Stimulated activated CD4-positive, alpha-beta T cell treated with anti-CD3 and anti-CD28 coated beads, Interleukin-15, amount 100 ng/mL, for 24 hours (primary cell): Measurements from ENCODE around the gene ZNF385D.

ENCODE experiments used
- DNase-seq: peaks from one replicate; pipeline ENCODE4 v3.0.0-alpha.2; 2020

ZNF385D gene, protein sequence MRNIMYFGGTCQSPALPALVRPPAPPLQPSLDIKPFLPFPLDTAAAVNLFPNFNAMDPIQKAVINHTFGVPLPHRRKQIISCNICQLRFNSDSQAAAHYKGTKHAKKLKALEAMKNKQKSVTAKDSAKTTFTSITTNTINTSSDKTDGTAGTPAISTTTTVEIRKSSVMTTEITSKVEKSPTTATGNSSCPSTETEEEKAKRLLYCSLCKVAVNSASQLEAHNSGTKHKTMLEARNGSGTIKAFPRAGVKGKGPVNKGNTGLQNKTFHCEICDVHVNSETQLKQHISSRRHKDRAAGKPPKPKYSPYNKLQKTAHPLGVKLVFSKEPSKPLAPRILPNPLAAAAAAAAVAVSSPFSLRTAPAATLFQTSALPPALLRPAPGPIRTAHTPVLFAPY

DNA sequence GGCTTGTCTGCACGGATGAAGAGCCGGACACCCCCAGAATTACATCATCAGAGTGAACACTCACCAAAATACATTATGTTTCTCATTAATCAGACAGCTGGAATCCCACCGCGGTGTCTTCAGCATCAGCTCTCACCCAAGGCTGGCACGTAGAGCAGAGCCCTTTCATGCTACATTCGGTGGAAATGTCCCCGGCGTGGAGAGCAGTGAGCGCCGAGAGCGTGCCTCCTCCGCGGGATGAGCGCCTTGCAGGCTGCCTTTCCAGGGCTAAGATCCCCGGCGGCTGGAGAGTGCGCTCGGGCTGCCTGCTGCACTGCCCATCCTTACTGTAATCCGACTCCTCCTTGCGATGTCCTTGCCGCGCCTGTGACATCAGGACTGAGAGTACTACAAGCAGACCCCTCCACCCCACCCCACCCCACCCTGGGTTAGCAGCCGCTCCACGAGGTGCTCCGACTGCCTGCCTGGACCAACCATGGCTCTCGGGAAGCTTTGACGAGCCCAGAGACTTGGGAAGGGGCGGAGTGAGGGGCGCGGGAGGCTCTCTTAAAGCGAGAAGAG, at the start of gene ZNF385D:
Gene ZNF385D, minus strand, starts transcription at position 380 of the 561 bp plus-strand sequence. Its CDS starts 294 bp downstream, at position 86.
- DNase-seq = no peak

DNA sequence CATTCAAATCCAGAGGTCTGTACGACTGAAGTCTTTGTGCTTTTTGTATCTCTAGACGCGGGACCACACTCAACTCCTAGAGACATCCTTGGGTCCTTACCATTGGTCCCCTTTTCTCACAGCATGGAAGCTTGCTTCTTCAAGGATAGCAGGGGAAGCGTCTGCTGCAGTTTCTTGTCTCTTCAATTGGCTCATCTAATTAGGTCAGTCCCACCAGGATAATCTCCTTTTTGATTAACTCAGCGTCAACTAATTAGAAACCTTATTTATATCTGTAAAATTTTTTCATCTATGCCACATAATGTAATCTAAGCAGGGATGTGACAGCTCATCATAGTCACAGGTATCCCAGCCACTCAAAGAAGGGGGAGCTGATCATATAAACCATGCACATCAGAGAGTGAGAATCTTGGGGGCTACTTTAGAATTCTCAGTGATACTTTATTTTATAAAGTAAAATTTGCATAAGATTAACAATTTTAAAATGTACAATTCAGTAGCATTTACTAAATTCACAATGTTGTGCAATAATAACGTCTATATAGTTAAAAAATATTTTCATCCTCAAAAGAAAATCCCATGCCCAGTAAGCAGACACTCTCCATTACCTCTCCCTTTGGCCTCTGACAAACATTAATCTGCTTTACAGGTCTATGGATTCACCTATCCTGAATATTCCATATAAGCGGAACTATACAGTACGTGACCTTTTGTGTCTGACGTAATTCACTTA, 47.5 kb upstream of the ZNF385D start:
- DNase-seq = no peak

DNA sequence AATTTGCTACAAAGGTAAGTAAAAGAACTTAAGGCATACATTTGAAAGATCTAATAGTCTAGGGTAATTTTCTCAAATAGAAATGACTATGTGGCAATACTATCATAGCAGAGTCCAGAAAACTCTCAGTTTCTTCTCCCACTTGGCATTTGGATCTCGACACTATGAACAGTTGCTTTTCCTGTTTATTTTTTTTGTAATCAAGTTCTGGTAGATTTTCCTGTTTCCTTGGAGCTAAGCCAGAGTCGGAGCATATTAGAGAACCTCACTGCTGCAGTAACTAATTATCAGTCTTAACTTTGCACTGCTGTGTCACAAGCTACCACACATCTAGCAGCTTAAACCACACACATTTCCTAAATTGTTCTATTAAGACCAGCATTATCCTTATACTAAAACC, 44.9 kb upstream of the ZNF385D start:
- no peak for DNase-seq

DNA sequence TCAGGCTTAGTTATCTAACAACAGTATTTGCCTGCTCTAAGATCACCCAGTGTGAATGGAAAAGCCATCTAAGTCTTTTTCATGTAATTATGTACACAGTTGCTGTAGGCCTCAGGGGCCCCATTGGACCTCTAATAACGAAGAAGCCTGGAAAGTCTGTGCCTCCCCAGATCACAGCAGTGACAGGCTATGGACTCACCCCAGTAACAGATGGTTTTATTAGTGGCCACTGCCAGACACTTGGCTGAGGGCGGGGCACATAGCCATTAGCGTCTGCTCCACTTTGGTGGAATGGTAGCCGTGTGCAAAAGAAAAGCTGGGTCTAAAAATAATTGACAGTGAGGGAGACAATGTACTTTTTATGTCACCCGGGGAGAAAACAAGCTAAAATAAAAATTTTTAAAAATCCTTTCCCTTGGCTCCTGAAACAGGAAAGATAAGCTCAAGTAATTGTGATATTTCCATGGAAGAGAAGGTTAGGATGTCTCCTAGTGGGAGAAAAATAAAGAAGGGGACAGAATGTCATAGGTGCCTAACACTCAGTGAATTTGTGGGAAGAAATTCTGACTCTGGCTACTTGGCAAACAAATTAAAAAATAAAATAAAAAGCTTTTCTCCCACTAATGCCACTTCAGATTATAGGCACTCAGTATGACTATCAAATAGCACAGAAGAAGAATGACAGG, 44.3 kb upstream of the ZNF385D start:
- DNase-seq = no peak

DNA sequence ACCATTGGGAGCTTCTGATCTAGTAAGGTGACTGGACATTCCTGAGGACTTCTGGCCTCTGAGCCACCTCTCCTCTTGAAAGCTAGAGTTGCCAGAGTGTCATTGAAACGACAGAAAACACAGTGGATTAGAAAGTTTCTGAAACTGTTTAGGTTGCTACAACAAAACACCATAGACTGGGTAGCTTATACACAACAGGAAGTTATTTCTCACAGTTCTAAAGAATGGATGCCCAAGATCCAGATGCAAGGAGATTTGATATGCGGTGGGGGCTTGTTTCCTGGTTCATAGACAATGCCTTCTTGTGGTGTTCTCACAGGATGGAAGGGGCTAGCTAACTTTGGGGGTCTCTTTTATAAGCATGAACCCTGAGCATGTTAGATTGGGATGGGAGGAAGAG, 43.3 kb upstream of the ZNF385D start:
- no peak for DNase-seq

DNA sequence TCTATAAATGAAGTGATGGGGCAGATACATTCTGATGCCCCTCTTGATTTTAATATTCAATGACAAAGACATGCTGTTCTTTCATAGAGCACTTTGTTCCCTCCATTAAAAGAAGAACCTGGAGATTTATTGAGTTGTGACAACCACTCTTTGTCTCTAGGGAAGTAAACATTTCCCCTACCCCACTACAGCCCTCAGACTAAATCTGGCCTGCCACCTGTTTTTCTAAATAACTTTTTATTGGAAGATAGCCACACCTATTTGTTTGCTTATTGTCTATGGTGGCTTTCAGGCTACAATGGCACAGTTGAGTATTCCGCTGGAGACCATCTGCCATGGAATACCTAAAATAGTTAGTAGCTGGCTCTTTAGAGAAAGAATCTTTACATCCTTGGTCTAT, 41.2 kb upstream of the ZNF385D start:
- DNase-seq = no peak

DNA sequence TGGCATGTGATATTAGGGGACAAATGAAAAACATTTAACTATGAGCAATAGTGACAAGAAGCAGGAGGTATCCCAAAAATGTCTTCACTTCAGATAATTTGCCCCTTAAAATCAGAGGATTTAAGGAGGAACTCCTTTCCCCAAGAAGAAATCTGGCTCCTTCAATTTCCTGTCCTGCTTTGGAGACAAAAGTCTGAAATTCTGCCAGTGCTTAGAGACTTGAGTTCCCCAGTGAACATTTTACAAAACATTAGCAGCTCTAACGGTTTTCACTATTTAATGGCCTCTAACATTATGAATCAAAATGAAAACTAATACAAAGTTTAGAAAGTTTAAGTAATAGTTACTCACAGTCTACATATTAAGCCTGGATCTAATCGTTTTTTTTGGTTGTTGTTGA, 40.3 kb upstream of the ZNF385D start:
- DNase-seq = no peak

DNA sequence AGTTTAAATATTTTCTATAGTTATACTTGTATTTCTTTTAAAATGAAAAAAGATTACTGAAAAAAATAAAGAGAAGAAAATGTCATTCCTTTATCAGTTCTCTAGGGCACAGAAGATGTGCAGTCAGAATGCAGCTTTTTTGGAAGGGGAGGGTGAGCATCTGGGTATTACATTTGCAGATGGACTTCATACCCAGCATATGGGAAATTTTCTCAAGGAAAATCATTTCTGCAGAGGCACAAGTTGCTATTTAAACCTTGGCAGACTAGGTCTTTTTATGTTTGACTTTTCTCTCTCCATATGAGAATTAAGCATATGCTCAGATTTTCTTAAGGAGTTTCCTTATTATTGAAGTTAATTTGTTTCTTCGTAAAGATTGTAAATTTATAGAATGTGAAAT, 39.5 kb upstream of the ZNF385D start:
- DNase-seq = no peak

DNA sequence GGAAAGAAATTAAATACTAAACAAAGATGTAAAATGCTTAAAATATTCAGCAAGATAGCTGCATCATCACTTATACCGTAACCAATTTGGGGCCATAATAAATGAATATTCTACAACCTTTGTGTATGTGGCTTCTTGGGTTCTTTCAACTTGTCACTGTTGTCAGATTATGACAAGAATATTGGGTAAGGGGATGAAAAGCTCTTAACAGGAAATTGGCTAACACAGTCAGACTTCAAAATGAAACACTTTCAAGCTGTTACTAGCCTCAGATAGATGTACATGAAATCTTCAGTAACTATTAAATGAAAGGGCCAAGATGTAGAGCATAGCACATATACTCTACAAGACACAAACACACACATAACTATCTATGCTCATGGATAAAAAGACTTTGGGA, 38.7 kb upstream of the ZNF385D start:
- DNase-seq = no peak

DNA sequence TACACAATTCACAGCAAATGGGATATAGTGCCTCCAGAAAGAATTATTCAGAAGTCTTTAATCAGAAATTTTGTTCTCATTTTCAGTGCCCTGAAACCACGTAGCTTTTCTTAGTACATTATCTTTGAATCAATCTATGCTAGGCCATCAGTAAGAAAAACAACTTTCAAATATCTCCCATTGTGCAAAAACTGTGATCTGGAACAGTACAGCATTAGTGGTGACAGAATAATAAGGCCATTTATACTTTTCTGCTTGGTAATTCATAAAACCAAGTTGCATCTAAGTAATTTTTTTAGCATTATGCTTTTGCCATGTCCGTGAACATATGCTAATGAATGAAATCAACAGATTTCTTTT, 35.4 kb upstream of the ZNF385D start:
- no peak for DNase-seq

DNA sequence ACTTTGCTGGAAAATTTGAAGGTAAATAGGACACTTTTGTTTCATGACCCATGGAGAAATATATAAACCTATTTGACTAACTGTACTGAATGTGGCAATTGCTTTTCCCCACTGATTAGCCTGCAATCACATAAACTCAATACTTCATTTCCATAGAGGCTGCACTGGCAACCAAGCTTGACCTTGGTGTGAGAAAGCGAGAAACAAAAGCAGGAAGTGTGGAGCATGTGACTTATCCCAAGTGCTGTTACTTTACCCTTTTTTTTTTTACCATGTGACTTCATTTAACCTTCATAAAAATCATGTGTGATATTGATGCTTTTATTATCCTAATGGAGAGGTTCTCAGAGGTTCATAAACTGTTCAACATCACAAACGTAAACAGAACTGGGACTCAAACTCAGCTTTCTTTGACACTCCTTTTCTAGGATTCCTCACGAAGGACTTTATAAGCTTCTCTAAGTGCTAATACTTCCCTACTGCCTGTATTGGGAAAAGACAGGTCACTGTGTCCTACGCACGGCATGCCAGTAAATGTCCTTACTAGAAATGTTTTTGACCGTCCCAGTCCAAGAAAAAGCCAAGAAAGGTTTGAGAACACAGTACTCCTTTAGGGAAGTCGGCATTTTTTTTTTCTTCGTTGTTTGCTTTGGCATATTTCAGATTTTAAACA, 34.9 kb upstream of the ZNF385D start:
- DNase-seq = no peak

DNA sequence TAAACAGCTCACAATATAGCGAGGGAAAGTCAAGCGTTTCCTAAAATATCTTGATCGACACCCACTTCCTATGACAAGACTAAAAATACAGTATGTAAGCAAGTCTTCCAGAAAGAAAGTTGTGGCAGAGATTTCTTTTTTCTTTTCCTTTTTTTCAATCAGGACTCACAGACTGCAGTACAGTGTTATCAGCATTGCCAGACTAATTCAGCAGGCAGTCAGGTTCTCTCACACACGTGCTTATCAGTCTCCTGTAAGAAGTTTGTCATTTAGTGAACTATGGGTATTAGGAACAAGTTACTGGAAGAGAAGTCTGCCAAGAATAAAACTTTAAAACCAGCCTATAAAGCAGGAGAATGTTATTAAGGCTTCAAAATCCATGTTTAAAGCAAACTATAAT, 32.8 kb upstream of the ZNF385D start:
- no peak for DNase-seq

DNA sequence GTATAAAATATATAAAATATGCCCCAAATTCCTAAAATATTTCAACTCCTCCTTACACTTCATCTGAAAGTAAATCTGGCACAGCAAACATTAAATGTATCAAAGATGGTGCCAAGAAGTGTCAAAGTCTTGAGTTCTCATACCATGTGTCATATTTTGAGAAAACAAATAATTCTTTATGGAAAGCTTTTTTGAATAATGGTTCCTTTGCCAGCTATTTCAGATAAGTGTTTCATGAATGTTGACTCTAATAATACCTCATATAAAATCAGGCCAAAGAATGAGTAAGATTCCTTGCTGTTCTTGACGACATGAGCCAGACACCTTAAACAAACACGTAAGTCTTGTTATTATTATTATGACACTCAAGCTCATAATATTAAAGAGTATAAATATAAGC, 30.3 kb upstream of the ZNF385D start:
- no peak for DNase-seq

DNA sequence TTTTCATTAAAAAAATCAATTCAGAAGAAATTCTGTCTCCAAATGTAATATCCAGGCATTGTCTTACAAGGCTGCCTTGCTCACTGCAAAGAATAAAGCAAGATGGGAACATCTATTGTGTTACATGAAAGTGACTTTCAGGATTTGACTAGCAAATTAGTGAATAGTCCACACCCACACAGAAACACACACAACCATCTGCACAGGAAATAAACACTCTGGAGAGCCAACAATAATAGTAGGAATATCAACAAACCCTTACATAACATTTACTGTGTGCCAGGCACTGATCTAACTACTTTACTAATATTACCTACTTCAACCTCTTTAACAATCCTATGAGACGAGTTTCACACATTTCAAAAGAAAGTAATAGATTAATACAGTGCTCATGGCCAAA, 28.9 kb upstream of the ZNF385D start:
- DNase-seq = no peak

DNA sequence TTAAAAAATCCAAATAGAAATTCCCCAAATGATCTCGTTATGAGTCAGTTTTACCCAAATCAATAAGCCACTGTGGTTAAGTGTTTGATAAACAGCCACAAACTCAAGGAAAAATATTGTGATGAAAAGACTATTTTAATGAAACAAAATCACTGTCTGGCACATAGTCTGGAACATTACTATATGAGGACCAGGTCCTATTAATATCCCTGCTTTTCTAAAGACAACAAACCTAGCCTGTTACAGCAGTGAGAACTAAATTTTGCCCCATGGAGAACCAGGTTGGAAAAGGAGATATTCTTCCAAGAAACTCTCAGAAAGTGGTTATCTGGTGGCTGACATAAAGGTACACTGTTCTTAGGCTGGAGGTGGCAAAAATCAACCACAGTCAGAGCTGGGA, 27.7 kb upstream of the ZNF385D start:
- DNase-seq = no peak

DNA sequence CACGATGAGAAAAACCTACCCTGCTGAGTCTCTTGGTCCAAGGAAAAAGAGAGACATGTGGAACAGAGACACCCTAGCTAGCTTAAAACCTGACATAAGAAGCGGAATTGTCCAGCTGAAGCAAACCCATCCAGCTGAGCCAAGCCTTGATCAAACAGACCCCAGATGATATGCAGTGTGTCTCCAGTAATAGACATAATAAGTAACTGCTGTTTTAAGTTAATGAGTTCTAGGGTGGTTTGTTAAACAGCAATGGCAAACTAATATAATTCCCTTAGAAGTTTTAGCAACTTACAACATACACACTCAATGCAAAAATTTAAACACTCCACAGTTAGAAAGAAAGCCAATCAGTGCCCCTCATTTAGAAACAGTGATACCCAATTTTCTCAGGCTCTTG, 26.8 kb upstream of the ZNF385D start:
- DNase-seq = no peak

DNA sequence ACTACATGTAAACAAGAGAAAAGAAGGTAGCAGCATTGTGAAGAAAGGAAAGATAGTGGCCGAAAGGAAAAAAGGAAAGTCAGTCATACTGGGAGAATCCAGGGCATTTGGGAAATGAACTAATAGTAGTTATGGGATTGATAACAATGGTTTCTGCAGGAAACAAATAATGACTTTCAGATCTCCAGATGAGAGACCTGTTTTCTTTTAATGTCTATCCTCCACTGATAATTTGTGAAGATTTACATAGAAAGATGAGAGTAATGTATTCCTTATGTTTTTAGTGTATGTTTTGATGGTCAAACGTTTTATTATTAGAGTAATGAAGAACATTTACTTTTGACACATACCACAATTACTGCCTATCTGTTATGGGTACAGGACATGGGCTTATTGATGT, 15.0 kb upstream of the ZNF385D start:
- DNase-seq = no peak

DNA sequence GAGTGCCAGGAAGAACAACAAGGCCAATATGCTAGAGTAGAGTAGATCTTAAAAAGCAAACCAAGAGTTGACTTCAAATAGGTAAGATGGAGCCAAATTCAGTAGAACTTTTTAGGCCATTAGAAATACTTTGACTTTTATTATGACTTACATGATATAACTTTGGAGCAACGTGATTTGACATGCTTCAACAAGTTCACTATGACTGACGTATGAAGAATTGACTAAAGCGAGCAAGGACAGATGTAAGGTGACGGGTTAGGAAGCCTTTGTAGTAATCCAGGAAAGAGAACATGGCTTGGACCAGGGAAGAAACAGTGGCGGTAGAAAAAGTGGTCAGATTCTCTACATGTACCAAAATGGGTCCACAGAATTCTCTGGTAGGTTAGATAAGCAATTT, 4.9 kb upstream of the ZNF385D start:
- DNase-seq = no peak

DNA sequence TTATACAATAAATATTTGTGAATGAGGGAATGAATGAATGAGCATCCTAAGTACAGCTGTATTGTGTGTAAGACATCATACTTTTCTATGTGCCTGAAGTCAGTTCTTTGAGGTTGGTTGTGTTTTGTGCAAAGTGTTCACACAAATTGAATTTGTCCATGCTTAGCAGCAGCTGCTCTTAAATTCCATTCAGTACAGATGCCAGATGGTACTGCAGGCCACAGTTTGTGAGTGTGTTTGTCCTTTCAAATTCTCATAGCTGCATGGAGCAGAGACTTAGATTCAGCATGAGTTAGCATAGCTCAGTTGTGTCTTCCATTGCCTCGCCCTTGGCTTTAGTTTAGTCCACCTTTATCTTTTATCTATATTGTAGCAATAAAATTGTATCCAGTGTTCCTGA, 3.8 kb upstream of the ZNF385D start:
- no peak for DNase-seq

DNA sequence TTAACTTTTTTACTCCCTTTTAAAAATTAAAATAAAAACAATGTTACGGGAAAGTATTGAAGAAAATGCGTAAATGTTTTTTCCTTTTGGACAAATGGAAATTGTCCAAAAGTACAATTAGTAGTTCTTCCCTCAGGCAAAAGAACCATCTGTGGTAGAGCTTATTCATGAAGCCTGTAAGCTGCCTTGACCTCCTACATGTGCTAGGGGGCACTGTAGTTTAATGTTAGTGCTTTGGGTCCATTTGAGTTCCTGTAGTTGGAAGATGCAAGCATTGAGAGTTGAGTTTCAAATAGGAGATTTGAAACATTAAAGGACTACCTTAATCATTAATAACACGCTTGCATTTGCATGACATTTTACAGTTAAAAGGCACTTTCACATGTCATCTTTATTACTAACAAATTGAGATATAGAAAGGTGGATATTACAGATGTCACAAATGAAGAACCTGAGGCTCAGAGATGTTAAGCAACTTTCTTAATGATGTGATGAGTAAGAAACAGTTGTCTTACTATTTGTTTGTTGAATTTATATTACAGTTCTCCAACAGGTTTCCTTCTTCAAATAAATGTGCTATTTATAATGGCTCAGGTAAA, 1.8 kb upstream of the ZNF385D start:
- no peak for DNase-seq

DNA sequence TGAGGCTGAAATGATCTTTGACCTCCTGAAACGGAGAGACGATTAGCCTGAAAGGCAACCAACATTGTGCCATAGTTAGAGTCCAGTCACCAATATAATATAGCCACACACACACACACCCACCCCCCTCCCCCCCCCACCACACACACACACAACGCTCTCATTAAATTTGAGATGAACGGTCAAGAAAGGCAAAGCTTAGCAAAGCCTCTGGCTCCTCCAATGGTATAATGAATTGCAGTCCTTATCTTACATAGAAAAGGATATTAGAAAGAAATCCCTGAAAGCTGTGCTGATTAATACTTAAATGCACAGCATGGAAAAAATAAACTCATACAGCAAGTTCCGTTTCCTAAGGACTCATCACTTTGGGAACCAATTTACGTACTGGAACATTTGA, 876 bp upstream of the ZNF385D start:
- no peak for DNase-seq

DNA sequence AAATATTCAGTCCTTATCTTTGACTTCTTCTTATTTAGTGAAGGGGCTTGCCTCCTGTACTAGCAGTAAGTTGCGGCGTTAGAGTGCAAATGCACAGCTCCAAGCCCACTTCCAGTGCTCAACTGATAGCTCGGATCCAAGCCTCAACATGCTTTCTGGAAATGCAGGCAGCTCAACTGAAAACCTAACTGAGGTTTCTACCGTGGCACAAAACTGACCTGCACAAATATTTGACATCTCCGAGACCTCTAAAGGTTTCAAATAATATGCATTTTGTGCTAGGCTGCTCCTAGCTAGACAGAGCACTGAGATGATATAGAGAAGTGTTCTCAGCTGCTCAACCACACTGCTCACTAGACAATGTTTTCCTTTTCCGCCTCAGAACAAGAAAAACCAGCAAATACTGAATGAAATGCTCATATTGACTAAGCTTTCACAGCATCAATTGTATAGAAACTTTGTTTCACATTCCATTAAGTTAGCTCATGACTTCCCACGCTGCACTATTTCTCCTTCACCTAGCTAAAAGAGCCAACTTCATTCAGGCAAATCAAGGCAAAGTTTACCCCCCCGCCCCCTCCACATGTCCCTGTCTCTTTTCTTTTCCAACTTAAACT, 822 bp downstream of the ZNF385D start:
- no peak for DNase-seq
